HepG2 (cell line): ENCODE results near the gene TSHZ2. TPM values are rescaled to one million over a fixed set of nuclear protein-coding genes. Genes with fewer than 3 reads are reported as not detected.

Source experiments
- ATAC-seq: fragments of 200-7000 bp; cut with Tn5 transposase; 3 replicates; pipeline ENCODE4 v1.9.1; 2020; ENCODE audit warnings: mild to moderate bottlenecking, moderate library complexity
- BruUV-seq: library from RNA; stranded (reverse); fragments of 400-500 nt; replicated peaks from 2 replicates; lab custom pipeline; 2021; lab: Mats Ljungman, UMichigan
- CTCF ChIA-PET: fragments of 300-600 bp; formaldehyde crosslinking; extraction: SDS; loops from one replicate; lab custom pipeline; 2021; ENCODE audit warnings: low total read pairs, inconsistent platforms, low intra/inter-chr PET ratio; lab: Yijun Ruan, JAX
- POLR2A ChIA-PET: fragments of 350-600 bp; sonication (Branson Sonifier 250); formaldehyde crosslinking; loops from one replicate; lab custom pipeline; 2020; ENCODE audit warnings: antibody characterized with exemption, inconsistent platforms; lab: Yijun Ruan, JAX
- DNase-seq: peaks from one replicate; pipeline ENCODE4 v3.0.0-alpha.2; 2015; ENCODE audit warnings: low spot score
- FAIRE-seq: peaks from 3 replicates; lab custom pipeline; 2011; peaks lifted over from hg19 to GRCh38; lab: Jason Lieb, UNC
- H2AFZ ChIP-seq: one replicate; pipeline ENCODE4 v1.6.1; 2011; ENCODE audit warnings: low read length, inconsistent platforms
- H3K27ac ChIP-seq: fragments of 300-600 bp; 3 replicates; pipeline ENCODE4 v1.8.0; 2011; ENCODE audit warnings: mixed run types, mild to moderate bottlenecking, mixed read lengths, low read length, inconsistent platforms; ENCODE audit not compliant: insufficient read depth; ENCODE audit errors: extremely low read length
- H3K27me3 ChIP-seq, 2 experiments: fragments of 200-600 bp in 1 of 2; 2 replicates in 1 of 2; 3 replicates in 1 of 2; pipeline versions ENCODE4 v1.6.0 to v1.8.0; 2011; ENCODE audit warnings: low read length in 2 of 2, mild to moderate bottlenecking in 2 of 2, moderate library complexity in 2 of 2, inconsistent platforms in 1 of 2; ENCODE audit not compliant: insufficient read depth in 2 of 2, control insufficient read depth in 1 of 2
- H3K36me3 ChIP-seq, 2 experiments: fragments of 200-600 bp in 1 of 2; replicated peaks in 1 of 2; 2 replicates in 1 of 2; 3 replicates in 1 of 2; pipeline versions ENCODE4 v1.5.1 to v1.8.0; 2011; ENCODE audit warnings: low read length in 2 of 2, inconsistent platforms in 1 of 2; ENCODE audit not compliant: insufficient read depth in 2 of 2, control insufficient read depth in 1 of 2
- H3K4me1 ChIP-seq: 2 replicates; pipeline ENCODE4 v1.5.1; 2012; ENCODE audit warnings: low read length, inconsistent platforms; ENCODE audit not compliant: insufficient read depth
- H3K4me2 ChIP-seq: 2 replicates; pipeline ENCODE4 v1.6.0; 2011; ENCODE audit warnings: low read depth, low read length, inconsistent platforms
- H3K4me3 ChIP-seq, 3 experiments: fragments of 200-600 bp in 1 of 3; sonication (generic), shearing (Covaris generic) in 1 of 3; replicated peaks in 1 of 3; 2 replicates each; pipeline ENCODE4 v1.5.1; 2011 to 2016; ENCODE audit warnings: low read length in 3 of 3, inconsistent platforms in 2 of 3, low read depth in 2 of 3, mild to moderate bottlenecking in 2 of 3, control low read depth in 1 of 3, mixed read lengths in 1 of 3; ENCODE audit not compliant: insufficient read depth in 1 of 3
- H3K79me2 ChIP-seq: one replicate; pipeline ENCODE4 v1.6.1; 2011; ENCODE audit warnings: low read length, inconsistent platforms; ENCODE audit not compliant: insufficient read depth
- H3K9ac ChIP-seq: 2 replicates; pipeline ENCODE4 v1.6.0; 2011; ENCODE audit warnings: mild to moderate bottlenecking, low read depth, low read length, inconsistent platforms; ENCODE audit not compliant: insufficient read depth
- H3K9me3 ChIP-seq: 2 replicates; pipeline ENCODE4 v1.5.1; 2012; ENCODE audit warnings: mild to moderate bottlenecking, low read length
- H4K20me1 ChIP-seq: 2 replicates; pipeline ENCODE4 v1.6.0; 2011; ENCODE audit warnings: inconsistent platforms, mild to moderate bottlenecking, low read length, moderate library complexity; ENCODE audit not compliant: insufficient read depth
- CEBPB ChIP-seq: IDR thresholded peaks from 2 replicates; pipeline ENCODE4 v1.6.1; 2011; ENCODE audit warnings: low read depth, low read length, improper control_type of control experiment, borderline replicate concordance
- FOXK2 ChIP-seq: fragments of 450-650 bp; IDR thresholded peaks from 2 replicates; pipeline ENCODE4 v1.6.1; 2016
- MED8 ChIP-seq: sonication (generic); formaldehyde crosslinking; IDR thresholded peaks from 2 replicates; pipeline ENCODE4 v1.8.1; 2023; ENCODE audit warnings: mild to moderate bottlenecking, missing genetic modification reagents; ENCODE audit not compliant: insufficient replicate concordance
- NFE2 ChIP-seq: sonication (generic); formaldehyde crosslinking; IDR thresholded peaks from 2 replicates; pipeline ENCODE4 v1.4.0; 2020; ENCODE audit warnings: missing genetic modification reagents
- PHF20 ChIP-seq: sonication (generic); formaldehyde crosslinking; IDR thresholded peaks from 2 replicates; pipeline ENCODE4 v1.5.0; 2020; ENCODE audit warnings: mild to moderate bottlenecking, missing genetic modification reagents
- REPIN1 ChIP-seq: sonication (generic); formaldehyde crosslinking; IDR thresholded peaks from 2 replicates; pipeline ENCODE4 v1.8.0; 2022; ENCODE audit warnings: missing genetic modification reagents, low read depth, mild to moderate bottlenecking, borderline replicate concordance
- SOX5 ChIP-seq: IDR thresholded peaks from 2 replicates; pipeline ENCODE4 v1.6.1; 2016; ENCODE audit warnings: borderline replicate concordance
- ZBTB37 ChIP-seq: sonication (generic); formaldehyde crosslinking; IDR thresholded peaks from 2 replicates; pipeline ENCODE4 v1.4.0; 2020; ENCODE audit warnings: mild to moderate bottlenecking, missing genetic modification reagents
- ZNF629 ChIP-seq: sonication (generic); formaldehyde crosslinking; conservative IDR thresholded peaks from 2 replicates; pipeline ENCODE4 v1.5.0; 2020; ENCODE audit warnings: missing genetic modification reagents
- WGBS: methylation state at CpG from one replicate; pipeline ENCODE4 v1.1.6; 2017; ENCODE audit warnings: low lambda C conversion rate; 5-methylcytosine and 5-hydroxymethylcytosine counted together
- in situ Hi-C: cut with HindIII; loops from 2 replicates; pipeline ENCODE4 v1.10.0; 2017; ENCODE audit warnings: low pct_unique_long_range_greater_than_20kb; ENCODE audit not compliant: extremely low pct_ligation_motif_present
- intact Hi-C: fragments of 100-400 bp; cut with micrococcal nuclease; formaldehyde crosslinking; loops from one replicate; pipeline ENCODE4 v1.10.0; 2022; ENCODE audit not compliant: unreplicated experiment
- polyA plus RNA-seq, 8 experiments: library from polyadenylated mRNA; depleted of rRNA in 3 of 8; stranded (reverse) in 7 of 8; unstranded in 1 of 8; fragments of >200 nt; fragmentation: Illumina TruSeq in 4 of 8; extraction: Trizol in 4 of 8; gene quantifications; 2 replicates each; pipeline versions ENCODE4 v1.2.1 to v1.2.3, GENCODE V29; 2011 to 2016; ENCODE audit warnings: low read depth in 4 of 8, missing spikeins in 1 of 8, mixed read lengths in 1 of 8; ENCODE audit not compliant: insufficient read depth in 1 of 8
- total RNA-seq, 5 experiments: library from RNA; depleted of rRNA; stranded (reverse); fragments of >200 nt; fragmentation: Illumina TruSeq; extraction: Trizol; gene quantifications; 2 replicates each; pipeline ENCODE4 v1.2.3, GENCODE V29; 2016; ENCODE audit warnings: low read depth in 1 of 5
- TF ChIP-seq, protein P1 (sequence below), 2 experiments: fragments of 450-650 bp in 1 of 2; sonication (generic) in 1 of 2; formaldehyde crosslinking; IDR thresholded peaks; 2 replicates each; pipeline versions ENCODE4 v1.5.0 to v1.8.0; 2020 to 2022; ENCODE audit warnings: mild to moderate bottlenecking in 1 of 2, missing genetic modification reagents in 1 of 2
- TF ChIP-seq, protein P2 (sequence below): IDR thresholded peaks from 2 replicates; pipeline ENCODE4 v1.6.1; 2016
- TF ChIP-seq, protein P3 (sequence below): IDR thresholded peaks from 2 replicates; pipeline ENCODE4 v1.6.1; 2016; ENCODE audit warnings: missing genetic modification reagents, missing compliant biosample characterization

Gene TSHZ2
- total and polyA plus RNA-seq, 2 of the 13 experiments (the other 11 are each of a cell fraction or from before 2014, with no cell fraction given), result 0.01 TPM; not detected in 1

GRCh38 chr20:53408691-53409446 lies 436.7 kb downstream of the TSHZ2 start (continued):
- TF ChIP-seq, protein P1, sequence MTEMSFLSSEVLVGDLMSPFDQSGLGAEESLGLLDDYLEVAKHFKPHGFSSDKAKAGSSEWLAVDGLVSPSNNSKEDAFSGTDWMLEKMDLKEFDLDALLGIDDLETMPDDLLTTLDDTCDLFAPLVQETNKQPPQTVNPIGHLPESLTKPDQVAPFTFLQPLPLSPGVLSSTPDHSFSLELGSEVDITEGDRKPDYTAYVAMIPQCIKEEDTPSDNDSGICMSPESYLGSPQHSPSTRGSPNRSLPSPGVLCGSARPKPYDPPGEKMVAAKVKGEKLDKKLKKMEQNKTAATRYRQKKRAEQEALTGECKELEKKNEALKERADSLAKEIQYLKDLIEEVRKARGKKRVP (CRISPR knock-in tag; IDR thresholded peaks at IDR 0.05), result peak in 1 of 2 experiments; percentile 73; a peak in 1 of 4 replicates
- TF ChIP-seq, protein P2, sequence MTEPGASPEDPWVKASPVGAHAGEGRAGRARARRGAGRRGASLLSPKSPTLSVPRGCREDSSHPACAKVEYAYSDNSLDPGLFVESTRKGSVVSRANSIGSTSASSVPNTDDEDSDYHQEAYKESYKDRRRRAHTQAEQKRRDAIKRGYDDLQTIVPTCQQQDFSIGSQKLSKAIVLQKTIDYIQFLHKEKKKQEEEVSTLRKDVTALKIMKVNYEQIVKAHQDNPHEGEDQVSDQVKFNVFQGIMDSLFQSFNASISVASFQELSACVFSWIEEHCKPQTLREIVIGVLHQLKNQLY (CRISPR knock-in tag), result no peak
- peak; percentile 40; the same call in 1 of the 2 replicates for TF ChIP-seq CEBPB
- TF ChIP-seq NFE2 (CRISPR knock-in tag), result no peak
- TF ChIP-seq SOX5 (CRISPR knock-in tag), result no peak
- no peak for TF ChIP-seq MED8 (CRISPR knock-in tag)
- TF ChIP-seq REPIN1, result no peak

- WGBS, result 80% methylated on average over 2 of the region's 2 CpGs
Observed at GRCh38 chr20:53409447-53409717, 437.2 kb downstream of the TSHZ2 start.

More at GRCh38 chr20:53409447-53409717, 437.2 kb downstream of the TSHZ2 start:
- POLR2A ChIA-PET, result no interaction called here
- CTCF ChIA-PET, result no interaction called here
- Histone ChIP-seq H3K4me2 (no peak overlapping the region), H2AFZ (no peak overlapping the region), H4K20me1 (no peaks in the 10 kb centered on the region), H3K36me3 (no peaks in the 10 kb centered on the region), H3K27ac (no peak overlapping the region), H3K4me3 (no peak overlapping the region), H3K27me3 (no peaks in the 10 kb centered on the region), H3K79me2 (no peaks in the 10 kb centered on the region), H3K9ac (no peak overlapping the region), H3K9me3 (no peaks in the 10 kb centered on the region), H3K4me1 (no peaks in the 10 kb centered on the region)
- TF ChIP-seq PHF20 (no peak), ZNF629 (CRISPR knock-in tag) (no peak), FOXK2 (no peak), ZBTB37 (no peak)
- TF ChIP-seq, protein P3, sequence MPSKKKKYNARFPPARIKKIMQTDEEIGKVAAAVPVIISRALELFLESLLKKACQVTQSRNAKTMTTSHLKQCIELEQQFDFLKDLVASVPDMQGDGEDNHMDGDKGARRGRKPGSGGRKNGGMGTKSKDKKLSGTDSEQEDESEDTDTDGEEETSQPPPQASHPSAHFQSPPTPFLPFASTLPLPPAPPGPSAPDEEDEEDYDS (CRISPR knock-in tag), result no peak
- no peak for ATAC-seq
- intact Hi-C loops, result no loop called here
- FAIRE-seq, result no peak
- DNase-seq, result no peak
- BruUV-seq, result no TSS peak
- in situ Hi-C loops, result no loop called here
